ENCODE measurements around the gene FYTTD1. TPM values are rescaled to one million over a fixed set of nuclear protein-coding genes. Genes with fewer than 3 reads are reported as not detected.
"Not testable (repeated sequence)": the region's sequence is repeated elsewhere in the genome, so short reads cannot be mapped to it uniquely, and the experiment has no call there.

The FYTTD1 gene, protein sequence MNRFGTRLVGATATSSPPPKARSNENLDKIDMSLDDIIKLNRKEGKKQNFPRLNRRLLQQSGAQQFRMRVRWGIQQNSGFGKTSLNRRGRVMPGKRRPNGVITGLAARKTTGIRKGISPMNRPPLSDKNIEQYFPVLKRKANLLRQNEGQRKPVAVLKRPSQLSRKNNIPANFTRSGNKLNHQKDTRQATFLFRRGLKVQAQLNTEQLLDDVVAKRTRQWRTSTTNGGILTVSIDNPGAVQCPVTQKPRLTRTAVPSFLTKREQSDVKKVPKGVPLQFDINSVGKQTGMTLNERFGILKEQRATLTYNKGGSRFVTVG
- polyA plus RNA-seq (2012; ENCODE audit: insufficient read depth, insufficient read length) = 44.3 TPM

DNA sequence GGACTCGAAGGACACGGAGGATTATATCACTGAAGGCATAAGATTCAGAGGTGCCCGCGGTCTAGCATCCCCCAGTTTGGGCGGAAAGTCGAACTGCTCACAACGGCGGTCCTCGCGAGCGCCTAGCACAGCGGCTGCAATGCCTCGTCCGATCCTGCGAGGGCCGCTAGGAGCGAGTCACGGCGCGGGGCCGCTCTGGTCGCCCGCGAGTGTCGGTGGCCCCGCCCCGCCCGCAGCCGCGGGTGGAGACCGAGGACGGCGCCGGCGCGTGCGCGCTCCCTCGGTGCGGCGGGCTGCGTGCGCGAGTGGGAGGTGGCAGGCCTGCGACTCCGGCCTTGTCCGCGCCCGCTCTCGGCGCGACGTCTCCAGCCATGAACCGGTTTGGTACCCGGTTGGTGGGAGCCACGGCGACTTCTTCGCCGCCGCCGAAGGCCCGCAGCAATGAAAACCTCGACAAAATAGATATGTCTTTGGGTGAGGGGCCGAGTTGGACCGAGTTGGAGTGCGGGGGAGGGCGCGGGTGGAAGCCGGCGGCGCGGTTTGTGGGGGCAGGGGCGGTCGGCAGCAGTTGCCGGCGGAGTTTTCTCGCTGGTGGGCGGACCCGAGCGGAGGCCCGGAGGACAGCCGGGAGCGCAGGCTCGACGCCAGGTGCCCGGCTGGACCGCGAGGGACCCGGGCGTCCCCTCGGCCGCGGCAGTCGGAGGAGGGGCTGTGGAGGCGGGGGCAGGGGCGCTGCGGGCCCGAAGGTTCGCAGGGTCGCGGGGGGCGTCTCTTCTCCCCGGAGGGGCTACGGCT, at the start of gene FYTTD1:
FYTTD1 (plus strand) TSS at position 283 of the 795 bp plus-strand sequence; CDS start at position 372, 89 bp downstream.
- peak within 1 kb of the TSS; percentile 77 for H3K4me3 ChIP-seq (ENCODE audit: low read length)
- peak; percentile 68 for DNase-seq (ENCODE audit: low read depth, low spot score)

DNA sequence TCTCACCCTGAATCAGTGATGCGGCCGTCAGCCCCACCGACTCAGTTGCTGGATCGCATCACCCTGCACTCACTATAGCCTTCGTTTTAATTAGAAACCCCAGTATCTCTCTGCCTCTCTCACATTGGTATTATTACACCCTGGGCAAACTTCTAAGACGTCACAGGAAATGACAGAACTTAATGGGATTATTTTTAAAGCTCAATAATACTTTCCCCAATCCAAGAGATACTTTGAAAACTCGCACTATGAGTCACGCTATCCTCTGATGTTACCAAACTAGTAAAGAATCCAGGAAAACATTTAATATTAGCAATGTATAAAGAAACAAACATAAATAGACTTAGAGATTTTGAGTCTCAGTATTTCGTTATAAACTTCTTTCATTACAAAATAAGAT, 49.6 kb upstream of the FYTTD1 start:
- no peak for DNase-seq (ENCODE audit: low read depth, low spot score)

DNA sequence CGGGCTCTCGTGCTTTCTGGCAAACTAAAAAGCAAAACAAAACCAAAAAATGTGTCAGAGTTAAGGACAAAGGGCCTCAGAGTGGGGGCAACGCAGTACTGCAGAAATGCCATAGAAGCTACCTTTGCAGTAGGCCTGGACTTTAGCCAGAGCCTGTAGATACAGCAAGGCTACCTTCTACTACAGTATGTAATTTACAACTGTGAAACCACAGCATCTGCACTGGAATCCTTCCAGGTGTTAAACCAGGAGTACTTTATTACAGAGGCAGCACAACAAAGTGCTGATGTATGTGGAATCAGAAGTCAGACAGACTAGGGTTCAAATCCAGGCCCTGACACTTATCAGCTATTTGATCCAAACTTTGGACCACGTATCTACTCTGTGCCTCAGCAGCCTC, 47.8 kb upstream of the FYTTD1 start:
- no peak overlapping the region for H3K4me3 ChIP-seq (ENCODE audit: low read length)

More for the DNA sequence above, 49.6 kb upstream of the FYTTD1 start:
- no peak overlapping the region for H3K4me3 ChIP-seq (ENCODE audit: low read length)

DNA sequence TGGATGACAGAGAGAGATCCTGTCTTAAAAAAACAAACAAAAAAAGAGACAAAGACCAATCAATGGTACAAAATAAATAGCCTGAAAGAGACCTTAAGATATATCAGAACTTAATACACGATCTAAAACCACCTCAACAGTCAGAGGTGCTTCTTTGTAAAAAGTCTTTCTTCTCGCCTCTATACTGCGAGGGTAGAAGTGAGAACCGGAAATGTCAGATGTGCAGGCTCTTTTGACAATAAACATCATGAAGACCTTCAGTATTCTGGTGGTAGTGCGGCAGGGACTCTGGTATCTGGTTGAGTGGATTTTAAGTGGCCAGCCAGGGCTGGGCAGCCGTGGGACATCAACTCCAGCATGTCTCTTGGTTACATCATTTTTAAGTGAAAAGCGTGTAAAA, 43.0 kb upstream of the FYTTD1 start:
- DNase-seq (ENCODE audit: low read depth, low spot score) = no peak
- no peak overlapping the region for H3K4me3 ChIP-seq (ENCODE audit: low read length)

More for the DNA sequence above, 47.8 kb upstream of the FYTTD1 start:
- DNase-seq (ENCODE audit: low read depth, low spot score) = no peak

DNA sequence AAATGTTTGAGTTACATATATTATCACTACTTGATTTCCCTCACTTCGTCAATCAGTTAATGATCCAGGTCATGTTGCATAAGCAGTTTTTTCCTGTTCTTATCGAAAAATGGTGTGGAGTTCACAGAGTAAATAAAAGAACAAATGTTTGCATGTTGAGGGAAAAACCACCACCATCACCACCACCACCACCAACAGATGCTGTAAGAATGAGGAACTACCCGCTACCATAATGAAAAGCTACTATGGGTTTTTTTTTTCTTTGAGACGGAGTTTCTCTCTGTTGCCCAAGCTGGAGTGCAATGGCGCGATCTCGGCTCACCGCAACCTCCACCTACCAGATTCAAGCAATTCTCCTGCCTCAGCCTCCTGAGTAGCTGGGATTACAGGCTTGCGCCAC, 40.5 kb upstream of the FYTTD1 start:
- no peak overlapping the region for H3K4me3 ChIP-seq (ENCODE audit: low read length)
- DNase-seq (ENCODE audit: low read depth, low spot score) = no peak

DNA sequence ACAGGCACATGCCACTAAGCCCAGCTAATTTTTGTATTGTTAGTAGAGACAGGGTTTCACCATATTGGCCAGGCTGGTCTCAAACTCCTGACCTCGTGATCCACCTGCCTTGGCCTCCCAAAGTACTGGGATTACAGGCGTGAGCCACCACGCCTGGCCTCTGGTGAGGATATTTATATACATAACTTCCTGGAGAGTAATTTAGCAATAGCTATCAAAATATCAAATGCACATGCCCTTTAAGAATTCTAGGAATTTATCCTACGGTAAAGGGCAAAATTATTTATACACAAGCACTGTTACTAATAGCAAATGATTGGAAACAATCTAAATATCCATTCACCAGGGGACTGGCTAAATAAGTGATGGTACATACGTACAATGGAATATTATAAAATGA, 38.7 kb upstream of the FYTTD1 start:
- not testable (repeated sequence) for DNase-seq (ENCODE audit: low read depth, low spot score); H3K4me3 ChIP-seq (ENCODE audit: low read length)

DNA sequence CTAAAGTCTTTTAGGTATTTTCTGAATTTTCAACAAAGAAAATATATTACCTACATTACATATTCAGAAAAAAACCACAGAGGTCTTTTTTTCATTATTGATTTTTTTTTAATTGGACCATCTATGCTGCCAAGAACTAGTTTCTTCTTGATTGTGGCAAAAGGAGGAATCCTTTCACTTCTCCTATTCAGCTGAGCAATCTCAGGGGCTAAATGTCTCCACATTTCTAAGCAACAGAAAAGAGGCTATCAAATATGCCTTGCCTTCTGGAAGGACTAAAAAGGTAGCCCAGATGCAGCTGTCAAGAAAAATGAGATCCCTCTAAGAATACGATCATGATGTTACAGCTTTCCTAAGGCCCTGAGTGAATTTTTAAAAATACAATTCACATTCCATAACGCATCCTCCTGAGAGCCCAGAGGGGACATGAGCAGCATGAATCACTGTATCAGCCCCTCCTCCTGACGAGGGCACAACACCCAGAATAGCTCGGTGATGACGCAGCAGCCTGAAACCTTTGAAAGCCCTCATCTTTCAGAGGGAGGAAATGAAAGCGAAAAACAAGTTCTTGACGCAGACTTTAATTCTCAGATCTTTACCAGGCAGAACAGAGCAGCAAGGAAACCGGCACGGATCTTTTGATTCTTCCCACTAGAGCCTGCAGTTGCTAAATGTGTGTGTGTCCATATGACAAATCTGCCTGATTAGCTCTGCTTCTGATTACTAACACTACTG, 37.5 kb upstream of the FYTTD1 start:
- H3K4me3 ChIP-seq (ENCODE audit: low read length) = peak overlapping the region; percentile 25
- peak; percentile 83 for DNase-seq (ENCODE audit: low read depth, low spot score)

DNA sequence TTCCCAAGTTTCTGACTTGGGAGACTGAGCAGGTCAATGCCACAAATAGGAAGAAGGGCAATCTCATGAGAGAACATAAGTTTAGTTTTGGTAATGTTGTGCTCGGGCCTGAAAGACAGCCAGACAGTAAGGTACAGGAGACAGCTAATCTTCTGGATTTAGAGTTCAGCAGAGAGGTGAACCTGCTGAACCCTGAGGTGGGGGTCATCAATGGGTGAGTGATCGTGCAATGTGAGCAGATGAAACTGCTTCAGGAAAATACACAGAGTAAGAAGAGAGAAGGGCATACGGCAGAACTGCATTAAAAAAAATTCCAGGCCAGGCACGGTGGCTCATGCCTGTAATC, 36.2 kb upstream of the FYTTD1 start:
- no peak overlapping the region for H3K4me3 ChIP-seq (ENCODE audit: low read length)
- no peak for DNase-seq (ENCODE audit: low read depth, low spot score)

DNA sequence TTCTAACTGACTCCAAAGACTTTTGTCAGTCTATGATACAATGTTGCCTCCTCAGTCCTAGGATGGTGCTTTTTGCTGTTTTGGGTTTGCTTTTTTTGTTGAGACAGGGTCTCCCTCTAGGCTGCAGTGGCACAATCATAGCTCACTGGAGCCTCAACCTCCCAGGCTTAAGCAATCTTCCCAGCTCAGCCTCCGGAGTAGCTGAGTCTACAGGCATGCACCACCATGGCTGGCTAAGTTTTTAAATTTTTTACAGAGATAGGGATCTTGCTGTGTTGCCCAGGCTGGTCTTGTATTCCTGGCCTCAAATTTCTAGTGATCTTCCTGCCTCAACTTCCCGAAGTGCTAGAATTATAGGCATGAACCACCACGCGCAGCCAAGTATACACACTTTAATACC, 35.4 kb upstream of the FYTTD1 start:
- no peak for DNase-seq (ENCODE audit: low read depth, low spot score)
- H3K4me3 ChIP-seq (ENCODE audit: low read length) = no peak overlapping the region

DNA sequence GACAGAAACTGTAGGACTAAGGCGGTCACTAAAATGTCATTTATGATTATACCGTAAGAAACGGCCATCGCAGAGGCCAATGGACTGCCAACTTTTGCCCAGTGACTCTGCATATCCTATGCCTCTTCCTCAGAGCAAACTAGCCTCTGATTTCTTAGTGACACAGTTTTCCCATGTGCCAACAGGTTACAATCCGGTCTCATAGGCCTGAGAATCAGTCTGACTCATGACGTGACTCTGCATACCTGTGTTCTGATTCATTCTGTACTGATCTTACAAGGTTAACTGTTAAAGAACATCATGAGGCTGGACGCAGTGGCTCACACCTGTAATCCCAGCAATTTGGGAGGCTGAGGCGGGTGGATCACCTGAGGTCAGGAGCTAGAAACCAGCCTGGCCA, 30.8 kb upstream of the FYTTD1 start:
- H3K4me3 ChIP-seq (ENCODE audit: low read length) = no peak overlapping the region
- no peak for DNase-seq (ENCODE audit: low read depth, low spot score)

DNA sequence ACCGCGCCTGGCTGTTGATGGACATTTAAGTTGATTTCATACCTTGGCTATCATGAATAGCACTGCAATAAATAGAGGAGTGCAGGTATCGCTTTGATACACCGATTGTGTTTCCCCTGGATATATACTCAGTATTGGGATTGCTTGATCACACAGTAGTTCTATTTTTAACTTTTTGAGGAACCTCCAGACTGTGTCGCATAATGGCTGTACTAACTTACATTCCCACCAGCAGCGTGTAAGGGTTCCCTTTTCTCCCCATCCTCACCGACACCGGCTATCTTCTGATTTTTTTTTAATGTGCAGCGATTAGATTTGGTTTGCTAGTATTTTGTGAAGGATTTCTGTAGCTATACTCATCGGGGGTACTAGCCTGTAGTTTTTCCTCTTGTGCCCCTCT, 29.0 kb upstream of the FYTTD1 start:
- no peak for DNase-seq (ENCODE audit: low read depth, low spot score)

DNA sequence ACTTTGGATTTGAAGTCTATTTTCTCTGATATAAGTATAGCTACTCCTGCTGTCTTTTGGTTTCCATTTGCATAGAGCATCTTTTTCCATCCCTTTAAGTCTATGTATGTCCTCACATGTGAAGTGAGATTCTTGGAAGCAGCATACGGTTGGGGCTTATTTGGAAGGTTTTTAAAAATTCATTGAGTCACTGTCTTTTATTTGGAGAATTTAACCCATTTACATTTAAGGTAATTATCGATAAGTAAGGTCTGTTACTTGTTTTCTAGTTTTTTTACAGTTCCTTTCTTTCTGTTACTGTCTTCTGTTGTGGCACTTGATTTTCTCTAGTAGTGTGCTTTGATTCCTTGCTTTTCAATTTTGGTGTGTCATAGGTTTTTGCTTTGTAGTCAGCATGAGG, 26.9 kb upstream of the FYTTD1 start:
- no peak for DNase-seq (ENCODE audit: low read depth, low spot score)
- H3K4me3 ChIP-seq (ENCODE audit: low read length) = no peak overlapping the region

More for the DNA sequence above, 29.0 kb upstream of the FYTTD1 start:
- no peak overlapping the region for H3K4me3 ChIP-seq (ENCODE audit: low read length)

DNA sequence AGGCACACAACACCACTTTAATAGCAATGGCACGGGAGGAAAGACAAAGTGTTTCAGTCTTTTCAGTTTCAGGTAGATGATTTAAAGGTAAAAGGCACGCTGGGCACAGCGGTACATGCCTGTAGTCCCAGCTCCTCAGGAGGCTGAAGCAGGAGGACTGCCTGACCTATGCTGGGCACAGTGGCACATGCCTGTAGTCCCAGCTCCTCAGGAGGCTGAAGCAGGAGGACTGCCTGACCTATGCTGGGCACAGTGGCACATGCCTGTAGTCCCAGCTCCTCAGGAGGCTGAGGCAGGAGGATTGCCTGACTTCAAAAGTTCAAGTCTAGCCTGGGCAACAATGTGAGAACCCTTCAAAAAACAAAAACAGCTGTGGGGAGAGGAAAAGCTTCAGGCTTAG, 21.8 kb upstream of the FYTTD1 start:
- DNase-seq (ENCODE audit: low read depth, low spot score); H3K4me3 ChIP-seq (ENCODE audit: low read length): not testable (repeated sequence)

DNA sequence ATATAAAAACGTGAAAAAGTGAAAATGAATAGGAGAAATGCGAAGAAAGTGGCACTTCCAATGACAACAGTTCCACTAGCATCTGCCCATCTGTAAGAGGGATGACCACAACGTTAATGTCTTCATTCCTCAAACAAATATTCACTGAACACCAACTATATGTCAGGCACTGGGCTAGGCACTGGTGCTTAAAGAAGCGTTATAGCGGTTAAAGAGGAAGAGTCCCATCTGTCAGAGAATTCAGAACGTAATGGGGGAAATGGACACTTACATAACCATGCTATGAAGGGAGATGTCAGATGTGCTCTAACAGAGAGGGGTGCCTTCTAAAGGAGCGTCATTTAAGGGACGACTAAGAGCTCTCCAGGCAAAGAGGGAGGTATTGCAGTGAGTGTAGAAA, 21.2 kb upstream of the FYTTD1 start:
- no peak overlapping the region for H3K4me3 ChIP-seq (ENCODE audit: low read length)
- no peak for DNase-seq (ENCODE audit: low read depth, low spot score)

DNA sequence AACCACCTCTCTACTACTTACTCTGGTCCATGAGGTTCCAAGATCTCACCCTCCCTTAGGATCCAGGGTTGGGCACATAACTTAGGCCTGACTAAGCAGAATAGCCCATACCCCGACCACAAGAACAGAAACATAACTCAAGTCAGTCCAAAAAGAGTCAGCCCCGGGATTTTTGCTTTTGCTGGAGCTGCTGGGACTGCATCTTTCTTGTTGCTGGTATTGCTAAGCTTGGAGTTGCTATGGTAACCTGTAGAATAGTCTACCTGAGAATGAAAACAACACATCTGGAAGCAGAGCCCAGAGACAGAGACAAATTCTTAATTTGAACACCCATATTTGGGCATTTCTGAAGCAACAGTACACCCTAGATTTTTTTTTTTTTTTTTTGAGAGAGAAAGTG, 19.5 kb upstream of the FYTTD1 start:
- no peak overlapping the region for H3K4me3 ChIP-seq (ENCODE audit: low read length)
- DNase-seq (ENCODE audit: low read depth, low spot score) = peak; percentile 62

DNA sequence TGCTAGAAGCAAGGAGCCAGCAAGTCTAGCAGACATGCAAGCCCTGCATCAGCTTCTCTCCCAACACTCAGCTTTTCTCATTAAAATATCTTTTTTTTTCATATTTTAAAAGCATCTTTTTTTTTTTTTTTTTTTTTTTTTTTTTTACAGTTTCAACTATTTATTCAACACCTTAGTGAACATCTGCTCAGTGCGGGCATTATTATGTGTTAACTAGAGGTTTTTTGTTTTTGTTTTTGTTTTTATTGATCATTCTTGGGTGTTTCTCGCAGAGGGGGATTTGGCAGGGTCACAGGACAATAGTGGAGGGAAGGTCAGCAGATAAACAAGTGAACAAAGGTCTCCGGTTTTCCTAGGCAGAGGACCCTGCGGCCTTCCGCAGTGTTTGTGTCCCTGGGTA, 18.9 kb upstream of the FYTTD1 start:
- not testable (repeated sequence) for H3K4me3 ChIP-seq (ENCODE audit: low read length); DNase-seq (ENCODE audit: low read depth, low spot score)

DNA sequence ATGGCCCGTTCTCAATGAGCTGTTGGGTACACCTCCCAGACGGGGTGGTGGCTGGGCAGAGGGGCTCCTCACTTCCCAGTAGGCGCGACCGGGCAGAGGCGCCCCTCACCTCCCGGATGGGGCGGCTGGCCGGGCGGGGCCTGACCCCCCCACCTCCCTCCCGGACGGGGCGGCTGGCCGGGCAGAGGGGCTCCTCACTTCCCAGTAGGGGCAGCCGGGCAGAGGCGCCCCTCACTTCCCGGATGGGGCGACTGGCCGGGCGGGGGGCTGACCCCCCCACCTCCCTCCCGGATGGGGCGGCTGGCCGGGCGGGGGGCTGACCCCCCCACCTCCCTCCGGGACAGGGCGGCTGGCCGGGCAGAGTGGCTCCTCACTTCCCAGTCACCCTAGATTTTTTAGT, 18.2 kb upstream of the FYTTD1 start:
- not testable (repeated sequence) for DNase-seq (ENCODE audit: low read depth, low spot score); H3K4me3 ChIP-seq (ENCODE audit: low read length)

DNA sequence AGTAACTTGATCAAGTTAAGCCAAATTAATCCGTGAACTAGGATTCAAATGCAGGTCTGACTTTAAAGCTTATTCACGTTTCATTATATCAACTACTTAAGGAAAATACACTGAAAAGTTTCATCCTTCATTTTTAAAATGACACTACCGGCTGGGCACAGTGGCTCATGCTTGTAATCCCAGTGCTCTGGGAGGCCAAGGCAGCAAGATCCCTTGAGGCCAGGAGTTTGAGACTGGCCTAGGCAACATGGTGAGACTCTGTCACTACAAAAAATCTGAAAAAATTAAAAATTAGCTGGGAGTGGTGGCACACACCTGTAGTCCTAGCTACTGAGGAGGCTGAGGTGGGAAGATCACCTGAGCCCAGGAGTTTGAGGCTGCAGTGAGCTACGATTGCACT, 16.6 kb upstream of the FYTTD1 start:
- no peak overlapping the region for H3K4me3 ChIP-seq (ENCODE audit: low read length)
- DNase-seq (ENCODE audit: low read depth, low spot score) = no peak

DNA sequence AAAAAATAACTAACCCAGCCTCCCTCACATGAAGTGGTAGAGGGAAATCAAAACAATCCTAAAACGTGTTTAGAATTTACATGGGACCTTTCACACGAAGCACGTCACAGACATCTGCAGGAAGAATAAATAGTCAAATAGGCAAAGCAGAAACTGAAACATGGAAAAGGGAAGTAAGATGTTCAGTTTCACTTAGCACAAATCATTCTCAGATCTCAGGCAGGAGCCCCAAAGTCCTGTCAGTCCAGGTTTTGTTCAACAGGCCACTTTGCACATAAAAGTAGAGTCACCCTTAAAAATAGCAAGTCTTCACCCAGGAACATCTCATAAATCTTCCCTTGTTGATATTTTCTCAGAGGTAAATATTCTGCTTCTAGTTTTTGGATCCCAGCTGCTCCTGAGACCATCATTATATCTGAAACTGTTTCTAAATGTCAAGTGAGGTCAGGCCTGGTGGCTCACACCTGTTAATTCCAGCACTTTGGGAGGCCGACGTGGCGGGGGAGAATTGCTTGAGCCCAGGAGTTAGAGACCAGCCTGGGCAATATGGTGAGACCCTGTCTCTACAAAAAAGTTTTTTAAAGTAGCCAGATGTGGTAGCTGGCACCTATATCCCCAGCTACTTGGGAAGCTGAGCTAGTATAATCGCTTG, 14.9 kb upstream of the FYTTD1 start:
- DNase-seq (ENCODE audit: low read depth, low spot score) = no peak
- H3K4me3 ChIP-seq (ENCODE audit: low read length) = no peak overlapping the region

Data from Jurkat, Clone E6-1 (cell line).